Stomach (tissue), 4 donors: Measurements from ENCODE around the gene EIF2S1.

Source experiments
- CTCF ChIP-seq, 7 experiments: fragments of 450-650 bp in 4 of 7; fragments of 200-600 bp in 3 of 7; sonication (generic) in 3 of 7; IDR thresholded peaks; one replicate each; pipeline ENCODE4 v1.5.1; 2016 to 2019; ENCODE audit warnings: antibody characterized with exemption in 7 of 7, control low read depth in 2 of 7, mild to moderate bottlenecking in 1 of 7
- EP300 ChIP-seq: sonication (generic); formaldehyde crosslinking; IDR thresholded peaks from one replicate; pipeline ENCODE4 v1.6.1; 2017; ENCODE audit warnings: antibody characterized with exemption
- POLR2AphosphoS5 ChIP-seq, 3 donors: sonication (generic); formaldehyde crosslinking; IDR thresholded peaks; one replicate each; pipeline ENCODE4 v1.6.1; 2016; ENCODE audit warnings: antibody characterized with exemption in 3 of 3

- TF ChIP-seq CTCF (IDR thresholded peaks at IDR 0.05): no peak
- TF ChIP-seq POLR2AphosphoS5 (IDR thresholded peaks at IDR 0.05): no peak
- no peak for TF ChIP-seq EP300
Observed at GRCh38 chr14:67411370-67411769, 51.2 kb downstream of the EIF2S1 start.
